H1 (cell line): ENCODE measurements around the gene PCDH7. TPM values are rescaled to one million over a fixed set of nuclear protein-coding genes. Genes with fewer than 3 reads are reported as not detected.
A peak's percentile ranks its signal among the peaks of the same experiment; 100 is the strongest.

Experiments used
- CTCF ChIA-PET: fragments of 300-600 bp; sonication (Branson Sonifier 250); formaldehyde crosslinking; loops from one replicate; lab custom pipeline; 2021; ENCODE audit not compliant: partially characterized antibody; lab: Charles Lee
- POLR2A ChIA-PET: fragments of 300-600 bp; sonication (Branson Sonifier 250); formaldehyde crosslinking; loops from one replicate; lab custom pipeline; 2021; ENCODE audit warnings: inconsistent platforms; ENCODE audit not compliant: partially characterized antibody; lab: Charles Lee
- DNase-seq, 2 experiments: peaks; one replicate each; pipeline versions ENCODE4 v3.0.0 to v3.0.0-alpha.2; 2010 to 2022; ENCODE audit warnings: low spot score in 2 of 2, low read depth in 1 of 2, mixed read lengths in 1 of 2
- FAIRE-seq: peaks from 2 replicates; lab custom pipeline; 2011; peaks lifted over from hg19 to GRCh38; lab: Jason Lieb, UNC
- H2AFZ ChIP-seq: 2 replicates; pipeline ENCODE4 v1.8.1; 2012; ENCODE audit warnings: low read length, inconsistent platforms
- H2AK5ac ChIP-seq: 2 replicates; pipeline ENCODE4 v1.6.1; 2013; ENCODE audit warnings: low read depth, low read length
- H2BK120ac ChIP-seq: replicated peaks from 2 replicates; pipeline ENCODE3; 2013; ENCODE audit warnings: low read depth, low read length, inconsistent platforms
- H2BK12ac ChIP-seq: 2 replicates; pipeline ENCODE4 v1.6.1; 2013; ENCODE audit warnings: low read depth, low read length
- H2BK15ac ChIP-seq: 2 replicates; pipeline ENCODE4 v1.6.1; 2013; ENCODE audit warnings: low read length
- H2BK20ac ChIP-seq: 2 replicates; pipeline ENCODE4 v1.6.1; 2013; ENCODE audit warnings: low read length
- H2BK5ac ChIP-seq: 2 replicates; pipeline ENCODE4 v1.6.1; 2013; ENCODE audit warnings: low read depth, low read length
- H3K14ac ChIP-seq: 2 replicates; pipeline ENCODE4 v1.6.1; 2013; ENCODE audit warnings: inconsistent platforms; ENCODE audit not compliant: insufficient read length
- H3K18ac ChIP-seq: 2 replicates; pipeline ENCODE4 v1.6.1; 2013; ENCODE audit warnings: low read length; ENCODE audit errors: extremely low read depth
- H3K23ac ChIP-seq: 2 replicates; pipeline ENCODE4 v1.6.1; 2013; ENCODE audit warnings: inconsistent platforms; ENCODE audit not compliant: insufficient read length
- H3K23me2 ChIP-seq: 2 replicates; pipeline ENCODE4 v1.6.1; 2013; ENCODE audit warnings: low read depth, low read length
- H3K27ac ChIP-seq: 2 replicates; pipeline ENCODE4 v1.6.1; 2011; ENCODE audit warnings: low read depth, low read length, inconsistent platforms
- H3K27me3 ChIP-seq, 4 experiments: replicated peaks in 1 of 4; 1 replicate in 1 of 4; 2 replicates in 3 of 4; pipeline versions ENCODE4 v1.6.1 to v1.8.1; 2011 to 2013; ENCODE audit warnings: low read length in 3 of 4, mild to moderate bottlenecking in 3 of 4, inconsistent platforms in 2 of 4, mixed read lengths in 2 of 4, moderate library complexity in 1 of 4; ENCODE audit not compliant: control insufficient read depth in 3 of 4, insufficient read depth in 3 of 4; ENCODE audit errors: extremely low read depth in 1 of 4
- H3K36me3 ChIP-seq, 4 experiments: 2 replicates each; pipeline versions ENCODE4 v1.6.1 to v1.8.1; 2011 to 2013; ENCODE audit warnings: mild to moderate bottlenecking in 4 of 4, low read length in 3 of 4, moderate library complexity in 2 of 4, control low read depth in 1 of 4, inconsistent platforms in 1 of 4; ENCODE audit not compliant: insufficient read depth in 4 of 4, control insufficient read depth in 2 of 4
- H3K4ac ChIP-seq: replicated peaks from 2 replicates; pipeline ENCODE3; 2013; ENCODE audit warnings: low read length, low read depth, mixed read lengths, inconsistent platforms; ENCODE audit not compliant: insufficient read length
- H3K4me1 ChIP-seq, 4 experiments: replicated peaks in 1 of 4; 1 replicate in 1 of 4; 2 replicates in 3 of 4; pipeline versions ENCODE4 v1.6.1 to v1.8.1; 2011 to 2013; ENCODE audit warnings: low read length in 3 of 4, inconsistent platforms in 2 of 4, mixed read lengths in 1 of 4; ENCODE audit not compliant: insufficient read depth in 4 of 4, control insufficient read depth in 3 of 4
- H3K4me2 ChIP-seq, 2 experiments: 2 replicates each; pipeline versions ENCODE4 v1.6.1 to v1.8.1; 2011 to 2013; ENCODE audit warnings: low read depth in 2 of 2, low read length in 2 of 2, control low read depth in 1 of 2, inconsistent platforms in 1 of 2, mild to moderate bottlenecking in 1 of 2; ENCODE audit not compliant: insufficient read depth in 1 of 2
- H3K4me3 ChIP-seq, 4 experiments: fragments of 200-600, 300-600 bp in 1 of 4; sonication (generic), shearing (Covaris generic), sonication (Bioruptor Twin) in 1 of 4; 2 replicates each; pipeline versions ENCODE4 v1.5.1 to v1.8.1; 2011 to 2016; ENCODE audit warnings: low read length in 4 of 4, low read depth in 3 of 4, control low read depth in 2 of 4, inconsistent platforms in 2 of 4, mild to moderate bottlenecking in 2 of 4, mixed read lengths in 1 of 4, moderate library complexity in 1 of 4; ENCODE audit not compliant: insufficient read depth in 2 of 4; ENCODE audit errors: extremely low read depth in 1 of 4
- H3K56ac ChIP-seq: replicated peaks from 2 replicates; pipeline ENCODE3; 2013; ENCODE audit warnings: low read depth, mild to moderate bottlenecking, mixed read lengths, low read length, inconsistent platforms; ENCODE audit not compliant: insufficient read length
- H3K79me1 ChIP-seq: 2 replicates; pipeline ENCODE4 v1.6.1; 2013; ENCODE audit warnings: low read depth, low read length, control low read depth
- H3K79me2 ChIP-seq, 2 experiments: 2 replicates each; pipeline versions ENCODE4 v1.6.1 to v1.8.1; 2012 to 2013; ENCODE audit warnings: low read length in 2 of 2, mild to moderate bottlenecking in 2 of 2, inconsistent platforms in 1 of 2; ENCODE audit not compliant: insufficient read depth in 2 of 2, control insufficient read depth in 1 of 2
- H3K9ac ChIP-seq, 4 experiments: replicated peaks in 1 of 4; 1 replicate in 1 of 4; 2 replicates in 3 of 4; pipeline versions ENCODE4 v1.6.1 to v1.8.1; 2011 to 2013; ENCODE audit warnings: low read depth in 3 of 4, low read length in 3 of 4, control low read depth in 2 of 4, mild to moderate bottlenecking in 2 of 4, moderate library complexity in 2 of 4, inconsistent platforms in 1 of 4; ENCODE audit errors: extremely low read depth in 1 of 4
- H3K9me3 ChIP-seq, 2 experiments: 2 replicates each; pipeline versions ENCODE4 v1.6.1 to v1.8.1; 2012 to 2013; ENCODE audit warnings: mild to moderate bottlenecking in 2 of 2, moderate library complexity in 2 of 2, control low read depth in 1 of 2, inconsistent platforms in 1 of 2, low read depth in 1 of 2, low read length in 1 of 2, mixed read lengths in 1 of 2; ENCODE audit not compliant: insufficient read depth in 2 of 2
- H4K20me1 ChIP-seq, 2 experiments: replicated peaks in 1 of 2; 2 replicates each; pipeline versions ENCODE3 to v1.8.1; 2011 to 2013; ENCODE audit warnings: inconsistent platforms in 2 of 2, low read length in 2 of 2, mild to moderate bottlenecking in 1 of 2; ENCODE audit not compliant: insufficient read depth in 2 of 2, control insufficient read depth in 1 of 2
- H4K5ac ChIP-seq: 2 replicates; pipeline ENCODE4 v1.6.1; 2013; ENCODE audit warnings: low read length, low read depth, mixed read lengths, inconsistent platforms; ENCODE audit not compliant: insufficient read length
- H4K8ac ChIP-seq: 2 replicates; pipeline ENCODE4 v1.8.0; 2013; ENCODE audit warnings: mild to moderate bottlenecking, moderate library complexity, low read length, inconsistent platforms; ENCODE audit not compliant: insufficient read depth; ENCODE audit errors: extremely low read depth
- H4K91ac ChIP-seq: replicated peaks from 2 replicates; pipeline ENCODE3; 2013; ENCODE audit warnings: low read length, mixed read lengths, inconsistent platforms; ENCODE audit not compliant: insufficient read length
- BCL11A ChIP-seq, 2 experiments: IDR thresholded peaks; one replicate each; pipeline ENCODE4 v1.6.1; 2011; ENCODE audit warnings: low read depth in 2 of 2, low read length in 2 of 2, mild to moderate bottlenecking in 2 of 2
- CBX8 ChIP-seq: fragments of 300-800, 300-1000 bp; sonication (generic); IDR thresholded peaks from 2 replicates; pipeline ENCODE4 v1.7.1; 2016; ENCODE audit warnings: low read depth, low read length, borderline replicate concordance
- POU5F1 ChIP-seq: IDR thresholded peaks from 2 replicates; pipeline ENCODE4 v1.6.1; 2011; ENCODE audit warnings: low read depth, mild to moderate bottlenecking, low read length, moderate library complexity
- RFX5 ChIP-seq: IDR thresholded peaks from 2 replicates; pipeline ENCODE4 v1.6.1; 2011; ENCODE audit warnings: low read depth, low read length, improper control_type of control experiment, borderline replicate concordance
- SRF ChIP-seq: IDR thresholded peaks from 2 replicates; pipeline ENCODE4 v1.6.1; 2011; ENCODE audit warnings: mild to moderate bottlenecking, low read depth, low read length, moderate library complexity
- USF2 ChIP-seq: IDR thresholded peaks from 2 replicates; pipeline ENCODE4 v1.6.1; 2011; ENCODE audit warnings: low read length, improper control_type of control experiment
- WGBS, 2 experiments: shearing (Covaris generic) in 1 of 2; methylation state at CpG; one replicate each; pipeline versions ENCODE4 v1.1.6 to v1.1.7; 2013 to 2015; ENCODE audit warnings: low lambda C conversion rate in 2 of 2, mixed read lengths in 2 of 2, inconsistent platforms in 1 of 2, low coverage in 1 of 2, missing lambda C conversion rate in 1 of 2; ENCODE audit not compliant: insufficient replicate concordance in 2 of 2, insufficient coverage in 1 of 2, insufficient read length in 1 of 2; ENCODE audit errors: extremely low coverage in 1 of 2, missing lambda C conversion rate in 1 of 2; 5-methylcytosine and 5-hydroxymethylcytosine counted together
- polyA plus RNA-seq, 7 experiments: library from polyadenylated mRNA; depleted of rRNA in 3 of 7; stranded (reverse) in 5 of 7; unstranded in 2 of 7; fragments of >200 nt in 5 of 7; fragments of 200-250 nt in 2 of 7; gene quantifications; 1 replicate in 5 of 7; 2 replicates in 1 of 7; 4 replicates in 1 of 7; pipeline versions ENCODE4 v1.2.1 to v1.2.3, GENCODE V29; 2011 to 2013; ENCODE audit warnings: missing spikeins in 2 of 7, mixed read lengths in 2 of 7
- total RNA-seq: library from RNA; stranded (reverse); fragmentation: NEBNext Ultra II Directional; extraction: Animal tissue kit (Norgen Biotek cat#: 25700); gene quantifications from 2 replicates; pipeline ENCODE4 v1.2.1, GENCODE V29; 2021

Gene PCDH7
- total and polyA plus RNA-seq, 2 of the 8 experiments (the other 6 are each of a cell fraction or from before 2014, with no cell fraction given) = 3.1 to 6.1 TPM

- no peak overlapping the region for H3K4ac ChIP-seq
- H2BK15ac ChIP-seq = no peak overlapping the region
- no peak overlapping the region for H4K5ac ChIP-seq
- POLR2A ChIA-PET = no interaction called here
- H3K79me1 ChIP-seq = no peaks in the 10 kb centered on the region
- no peak overlapping the region for H2BK120ac ChIP-seq
- no peaks in the 10 kb centered on the region for H3K4me1 ChIP-seq
- H3K4me3 ChIP-seq = no peak overlapping the region
- no peak overlapping the region for H3K14ac ChIP-seq
- no peak overlapping the region for H3K9ac ChIP-seq
- no peak overlapping the region for H4K91ac ChIP-seq
- no peak overlapping the region for H3K18ac ChIP-seq
- no peak overlapping the region for H3K27ac ChIP-seq
- no peaks in the 10 kb centered on the region for H3K79me2 ChIP-seq
- no peaks in the 10 kb centered on the region for H3K36me3 ChIP-seq
- TF ChIP-seq BCL11A (IDR thresholded peaks at IDR 0.05; ENCODE audit: low read depth in 2 of 2, low read length in 2 of 2) (no peak), POU5F1 (no peak), RFX5 (no peak), USF2 (no peak), SRF (peak; percentile 31; the same call in 1 of the 2 replicates), CBX8 (no peak)
- TF ChIP-seq, all 59 proteins: peak for 1
- Histone ChIP-seq H3K9me3 (no peaks in the 10 kb centered on the region), H3K23me2 (no peaks in the 10 kb centered on the region), H2AK5ac (no peak overlapping the region), H3K4me2 (no peak overlapping the region), H2BK20ac (no peak overlapping the region), H3K23ac (no peak overlapping the region), H2BK5ac (no peak overlapping the region), H3K56ac (no peak overlapping the region), H4K8ac (no peak overlapping the region), H3K27me3 (no peaks in the 10 kb centered on the region), H4K20me1 (no peaks in the 10 kb centered on the region), H2BK12ac (no peak overlapping the region), H2AFZ (no peak overlapping the region)
- DNase-seq (no peak), FAIRE-seq (no peak)
- 91% methylated on average over 3 of the region's 3 CpGs; no CpG with 5 or more reads in 1 of the 2 experiments for WGBS, 2 experiments
- CTCF ChIA-PET = interaction anchor here (1.6 kb wide), 1 partner anchor 16 kb away, joined by 3 read pairs; no protein-coding TSS in a partner anchor
These were observed 33.1 kb downstream of the PCDH7 start for GRCh38 chr4:30753316-30753715.
